AG09319 (cell line): ENCODE data around the gene POLR2F.

Experiments used
- DNase-seq: peaks from one replicate; pipeline ENCODE4 v3.0.0-alpha.2; 2010; ENCODE audit warnings: low read depth; ENCODE audit errors: extremely low read depth
- CTCF ChIP-seq: IDR thresholded peaks from 2 replicates; pipeline ENCODE4 v1.5.1; 2011; ENCODE audit warnings: low read depth, mild to moderate bottlenecking, inconsistent platforms, low read length, moderate library complexity

Gene POLR2F

GRCh38 chr22:37918580-37919270 is 34.8 kb upstream of the POLR2F start:
- DNase-seq: no peak
- no peak for TF ChIP-seq CTCF

- TF ChIP-seq CTCF: no peak
- no peak for DNase-seq
Observed at GRCh38 chr22:37920126-37920525, 33.4 kb upstream of the POLR2F start.

GRCh38 chr22:37922191-37922590 is 31.3 kb upstream of the POLR2F start:
- TF ChIP-seq CTCF: no peak
- DNase-seq: no peak

- no peak for TF ChIP-seq CTCF
- DNase-seq: no peak
Observed at GRCh38 chr22:37923927-37924326, 29.6 kb upstream of the POLR2F start.

- TF ChIP-seq CTCF: no peak
- no peak for DNase-seq
Observed at GRCh38 chr22:37924386-37925065, 29.0 kb upstream of the POLR2F start.

GRCh38 chr22:37925330-37925729 is 28.2 kb upstream of the POLR2F start:
- no peak for TF ChIP-seq CTCF
- no peak for DNase-seq

GRCh38 chr22:37925767-37926166 is 27.7 kb upstream of the POLR2F start:
- no peak for TF ChIP-seq CTCF
- DNase-seq: no peak
